HG03439 (cell line): ENCODE results near the gene ALB.

ENCODE experiments used
- ATAC-seq: cut with Tn5 transposase; IDR thresholded peaks from one replicate; pipeline ENCODE4 v1.9.1; 2021; ENCODE audit warnings: mild to moderate bottlenecking, moderate library complexity; ENCODE audit not compliant: unreplicated experiment

The ALB gene

DNA sequence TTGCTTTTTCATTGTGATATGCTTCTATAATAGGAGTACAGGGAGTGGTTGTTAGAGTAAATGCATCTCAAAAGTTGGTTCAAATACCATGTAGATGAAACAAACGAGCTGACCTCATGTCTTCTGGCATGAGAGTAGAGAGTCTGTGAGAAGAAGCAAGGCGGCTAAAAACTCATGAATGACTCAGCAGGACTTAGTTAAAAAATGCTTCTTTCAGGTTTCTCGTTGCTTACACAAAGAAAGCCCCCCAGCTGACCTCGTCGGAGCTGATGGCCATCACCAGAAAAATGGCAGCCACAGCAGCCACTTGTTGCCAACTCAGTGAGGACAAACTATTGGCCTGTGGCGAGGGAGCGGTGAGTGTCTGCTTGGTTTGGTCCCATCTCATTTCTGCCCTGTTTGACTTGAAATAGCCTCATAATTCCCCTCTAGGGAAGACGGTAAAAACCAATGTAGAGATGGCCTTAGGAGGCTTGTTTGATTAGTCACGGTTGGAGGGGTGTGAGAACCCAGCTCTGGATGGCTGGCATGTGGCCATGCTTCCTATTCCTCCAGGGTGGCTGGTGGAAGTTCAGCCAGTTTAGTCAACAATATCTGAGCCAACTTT lies 46.4 kb downstream of the ALB start:
- ATAC-seq = no peak

- no peak for ATAC-seq
Observed at GRCh38 chr4:73451404-73451803, 47.3 kb downstream of the ALB start.

- no peak for ATAC-seq
Observed at GRCh38 chr4:73451981-73452747, 48.1 kb downstream of the ALB start.

DNA sequence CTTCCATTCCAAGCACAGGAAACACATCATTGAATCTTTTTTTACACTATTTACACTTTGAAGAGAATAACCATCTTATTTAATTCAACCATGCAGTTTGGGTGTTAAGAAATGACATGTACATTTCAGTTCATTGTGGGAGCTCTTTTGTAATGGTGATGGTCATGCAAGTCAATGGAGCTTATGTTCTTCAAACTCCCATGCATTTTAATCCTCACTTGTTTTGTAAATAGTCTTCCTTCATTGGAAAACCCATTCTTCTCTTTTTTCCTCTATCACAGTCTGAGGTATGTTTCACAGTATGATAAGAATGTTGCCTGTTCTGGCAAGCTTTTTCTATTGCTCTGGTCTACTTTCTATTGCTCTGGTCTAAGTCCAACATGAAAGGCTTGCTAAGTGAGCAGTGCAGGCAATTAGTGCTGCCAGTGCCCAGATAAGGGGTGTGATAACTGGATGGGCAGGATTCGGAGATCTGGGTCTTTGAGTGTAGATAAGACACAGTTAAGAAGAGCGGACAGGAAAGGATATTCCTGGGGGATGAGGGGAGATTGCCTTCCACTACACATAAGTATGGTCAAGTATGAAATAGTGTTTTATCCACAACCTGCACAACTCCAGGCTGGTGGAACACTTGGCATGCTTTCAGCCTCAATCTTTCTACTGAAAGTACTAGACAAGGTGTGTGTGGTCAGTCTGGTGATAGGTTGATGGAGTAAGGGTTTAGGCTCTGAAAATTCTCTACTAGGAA lies 49.0 kb downstream of the ALB start:
- no peak for ATAC-seq

GRCh38 chr4:73453701-73454005 lies 49.6 kb downstream of the ALB start:
- ATAC-seq = no peak

GRCh38 chr4:73454920-73455319 lies 50.8 kb downstream of the ALB start:
- ATAC-seq = no peak

DNA sequence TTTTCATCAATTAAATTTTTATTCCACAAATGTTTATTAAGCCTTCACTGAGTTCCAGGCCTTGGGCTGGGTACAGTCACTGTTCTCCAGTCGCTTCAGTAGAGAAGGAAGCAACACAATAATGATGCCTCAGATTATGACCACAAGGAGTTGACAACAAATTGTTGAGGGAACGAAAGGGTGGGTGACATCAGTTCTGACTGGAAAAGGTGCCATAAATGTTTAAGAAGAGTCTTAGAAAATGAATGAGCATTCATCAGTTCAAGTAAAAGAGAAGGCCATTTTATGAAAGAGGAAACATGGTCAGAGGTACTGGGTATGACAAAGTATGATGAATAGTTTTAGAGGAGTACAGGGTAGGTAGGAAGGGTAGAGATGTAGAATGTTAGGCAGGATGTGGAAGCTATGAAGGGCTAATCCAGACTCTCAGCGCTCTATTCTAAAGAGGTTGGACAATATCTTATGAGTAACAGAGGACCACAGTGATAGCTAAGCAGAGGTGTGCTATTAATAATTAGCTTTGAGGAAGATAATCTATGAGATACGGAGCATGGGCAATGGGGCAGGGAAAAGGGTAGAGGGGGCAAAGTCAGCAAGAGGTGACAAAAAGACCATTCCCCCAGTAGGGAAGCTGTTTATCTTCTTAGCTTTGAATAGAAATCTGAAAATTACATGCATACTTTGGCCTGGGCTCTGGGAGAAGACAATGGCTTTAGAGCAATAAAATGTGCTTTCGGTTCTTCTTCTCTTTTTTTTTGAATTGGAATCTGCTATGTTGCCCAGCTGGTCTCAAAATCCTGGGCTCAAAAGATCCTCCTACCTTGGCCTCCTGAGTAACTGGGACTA lies 52.3 kb downstream of the ALB start:
- no peak for ATAC-seq

GRCh38 chr4:73458184-73459047 lies 54.3 kb downstream of the ALB start:
- no peak for ATAC-seq

DNA sequence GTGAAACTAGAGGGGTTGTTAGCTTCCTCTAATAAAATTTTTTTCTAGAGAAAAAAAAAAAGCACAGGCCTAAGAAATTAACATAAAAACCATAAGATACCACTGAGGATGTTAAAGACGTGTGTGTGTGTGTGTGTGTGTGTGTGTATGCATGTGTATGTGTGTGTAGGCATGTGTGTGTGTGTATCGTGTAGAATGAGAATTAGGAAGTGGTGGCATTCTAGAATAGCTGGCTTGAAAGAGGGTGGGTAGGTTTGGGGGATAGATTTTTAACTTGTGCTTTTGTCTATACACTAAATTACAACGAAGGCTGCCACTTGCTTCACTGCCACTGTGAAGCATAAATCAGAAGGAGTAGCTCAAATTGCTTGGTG lies 54.9 kb downstream of the ALB start:
- ATAC-seq = no peak

- no peak for ATAC-seq
Observed at GRCh38 chr4:73460913-73461522, 56.9 kb downstream of the ALB start.

DNA sequence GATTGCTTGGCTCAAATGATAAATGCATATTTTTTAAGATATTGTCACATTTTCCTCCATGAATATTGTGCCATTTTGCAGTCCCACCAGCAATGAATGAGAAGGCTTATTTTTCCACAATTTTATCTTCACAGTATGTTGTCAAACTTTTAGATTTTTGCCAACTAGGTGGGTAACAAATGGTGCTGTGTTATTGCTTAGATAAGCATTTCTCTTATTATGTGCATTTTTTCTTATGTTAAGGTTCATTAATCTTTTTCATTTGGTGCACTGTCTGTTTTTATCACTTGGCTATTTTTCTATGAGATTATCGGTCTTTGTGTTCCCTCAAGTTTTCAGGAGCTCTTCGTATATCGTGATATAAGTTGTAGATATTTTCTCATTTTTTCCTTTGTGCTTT lies 64.1 kb downstream of the ALB start:
- no peak for ATAC-seq

- no peak for ATAC-seq
Observed at GRCh38 chr4:73470728-73471127, 66.6 kb downstream of the ALB start.
